ENCODE measurements around the gene MAP6D1. TPM values are rescaled to one million over a fixed set of nuclear protein-coding genes. Genes with fewer than 3 reads are reported as not detected.

Gene MAP6D1
- total and polyA plus RNA-seq, 2 experiments from 2014 or later = 7.8 to 10.3 TPM

GRCh38 chr3:183862610-183863009 lies 37.2 kb upstream of the MAP6D1 start:
- TF ChIP-seq, protein P1, sequence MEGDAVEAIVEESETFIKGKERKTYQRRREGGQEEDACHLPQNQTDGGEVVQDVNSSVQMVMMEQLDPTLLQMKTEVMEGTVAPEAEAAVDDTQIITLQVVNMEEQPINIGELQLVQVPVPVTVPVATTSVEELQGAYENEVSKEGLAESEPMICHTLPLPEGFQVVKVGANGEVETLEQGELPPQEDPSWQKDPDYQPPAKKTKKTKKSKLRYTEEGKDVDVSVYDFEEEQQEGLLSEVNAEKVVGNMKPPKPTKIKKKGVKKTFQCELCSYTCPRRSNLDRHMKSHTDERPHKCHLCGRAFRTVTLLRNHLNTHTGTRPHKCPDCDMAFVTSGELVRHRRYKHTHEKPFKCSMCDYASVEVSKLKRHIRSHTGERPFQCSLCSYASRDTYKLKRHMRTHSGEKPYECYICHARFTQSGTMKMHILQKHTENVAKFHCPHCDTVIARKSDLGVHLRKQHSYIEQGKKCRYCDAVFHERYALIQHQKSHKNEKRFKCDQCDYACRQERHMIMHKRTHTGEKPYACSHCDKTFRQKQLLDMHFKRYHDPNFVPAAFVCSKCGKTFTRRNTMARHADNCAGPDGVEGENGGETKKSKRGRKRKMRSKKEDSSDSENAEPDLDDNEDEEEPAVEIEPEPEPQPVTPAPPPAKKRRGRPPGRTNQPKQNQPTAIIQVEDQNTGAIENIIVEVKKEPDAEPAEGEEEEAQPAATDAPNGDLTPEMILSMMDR (IDR thresholded peaks at IDR 0.05; ENCODE audit: low read depth, low read length) = no peak
- no peaks in the 10 kb centered on the region for H3K27me3 ChIP-seq
- DNase-seq (ENCODE audit: low read depth in 1 of 2, low spot score in 1 of 2) = no peak
- H3K9me3 ChIP-seq (ENCODE audit: low read depth) = no peaks in the 10 kb centered on the region
- peaks cover 40% of the 10 kb centered on the region for H3K36me3 ChIP-seq
- no peaks in the 10 kb centered on the region for H3K4me1 ChIP-seq (ENCODE audit: low read depth)
- no peak overlapping the region for H3K27ac ChIP-seq
- H3K4me3 ChIP-seq = no peak overlapping the region

DNA sequence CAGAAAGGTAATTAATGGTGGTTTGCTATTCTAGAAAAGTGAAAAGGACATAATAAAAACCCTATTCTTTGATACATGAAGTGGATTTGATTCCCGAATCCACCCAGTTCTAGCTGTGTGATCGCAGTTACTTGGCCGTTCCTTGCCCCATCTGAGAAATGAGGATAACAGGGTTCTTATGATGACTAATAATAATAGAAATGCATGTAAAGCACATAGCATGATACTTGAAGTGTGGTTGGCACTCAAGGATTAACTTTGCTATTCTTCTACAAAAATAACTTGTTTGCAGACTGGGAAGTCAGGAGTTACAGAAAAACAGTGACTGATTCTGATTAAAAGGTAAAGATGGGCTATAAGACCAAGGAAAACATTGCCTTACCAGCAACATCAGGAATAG lies 32.5 kb upstream of the MAP6D1 start:
- no peak overlapping the region for H3K4me3 ChIP-seq
- H3K9me3 ChIP-seq (ENCODE audit: low read depth) = no peaks in the 10 kb centered on the region
- no peak overlapping the region for H3K27ac ChIP-seq
- no peaks in the 10 kb centered on the region for H3K4me1 ChIP-seq (ENCODE audit: low read depth)
- DNase-seq (ENCODE audit: low read depth in 1 of 2, low spot score in 1 of 2) = peak in 1 of 2 donors; percentile 2
- peaks cover 35% of the 10 kb centered on the region for H3K36me3 ChIP-seq
- TF ChIP-seq, protein P1 (IDR thresholded peaks at IDR 0.05; ENCODE audit: low read depth, low read length) = no peak
- H3K27me3 ChIP-seq = no peaks in the 10 kb centered on the region

- Histone ChIP-seq H3K27ac (no peak overlapping the region), H3K4me1 (ENCODE audit: low read depth) (no peaks in the 10 kb centered on the region), H3K36me3 (peaks cover 20% of the 10 kb centered on the region), H3K4me3 (no peak overlapping the region), H3K9me3 (ENCODE audit: low read depth) (no peaks in the 10 kb centered on the region), H3K27me3 (no peaks in the 10 kb centered on the region)
- TF ChIP-seq, protein P1 (IDR thresholded peaks at IDR 0.05; ENCODE audit: low read depth, low read length) = no peak
- DNase-seq (ENCODE audit: low read depth in 1 of 2, low spot score in 1 of 2) = no peak
These were observed 29.1 kb upstream of the MAP6D1 start for GRCh38 chr3:183854318-183855035.

- H3K36me3 ChIP-seq = peaks cover 38% of the 10 kb centered on the region
- H3K27me3 ChIP-seq = no peaks in the 10 kb centered on the region
- H3K9me3 ChIP-seq (ENCODE audit: low read depth) = no peaks in the 10 kb centered on the region
- no peak overlapping the region for H3K4me3 ChIP-seq
- no peaks in the 10 kb centered on the region for H3K4me1 ChIP-seq (ENCODE audit: low read depth)
- H3K27ac ChIP-seq = no peak overlapping the region
- DNase-seq (ENCODE audit: low read depth in 1 of 2, low spot score in 1 of 2) = no peak
- TF ChIP-seq, protein P1 (IDR thresholded peaks at IDR 0.05; ENCODE audit: low read depth, low read length) = no peak
These were observed 20.4 kb upstream of the MAP6D1 start for GRCh38 chr3:183845608-183846288.

GRCh38 chr3:183845090-183845489 lies 19.7 kb upstream of the MAP6D1 start:
- H3K4me3 ChIP-seq = no peak overlapping the region
- no peaks in the 10 kb centered on the region for H3K9me3 ChIP-seq (ENCODE audit: low read depth)
- no peak for DNase-seq (ENCODE audit: low read depth in 1 of 2, low spot score in 1 of 2)
- H3K36me3 ChIP-seq = peaks cover 44% of the 10 kb centered on the region
- H3K27ac ChIP-seq = no peak overlapping the region
- no peaks in the 10 kb centered on the region for H3K4me1 ChIP-seq (ENCODE audit: low read depth)
- TF ChIP-seq, protein P1 (IDR thresholded peaks at IDR 0.05; ENCODE audit: low read depth, low read length) = no peak
- no peaks in the 10 kb centered on the region for H3K27me3 ChIP-seq

All from cardiac muscle cell (in vitro differentiated cells and primary cell).